ENCODE results near the gene SGK1. TPM values are rescaled to one million over a fixed set of nuclear protein-coding genes. Genes with fewer than 3 reads are reported as not detected.

Gene SGK1
- total RNA-seq, 2 donors from 2014 or later: 9.7 to 13.0 TPM

- no peak overlapping the region for H3K9ac ChIP-seq (ENCODE audit: extremely low read depth, low read length, poor library complexity, severe bottlenecking)
- Mint-ChIP-seq H3K9me3 (no peaks in the 10 kb centered on the region), H3K27ac (no peak overlapping the region), H3K36me3 (ENCODE audit: low read depth) (no peaks in the 10 kb centered on the region), H3K27me3 (ENCODE audit: insufficient read depth) (no peaks in the 10 kb centered on the region), H3K4me3 (no peak overlapping the region), H3K4me1 (no peaks in the 10 kb centered on the region)
- H3K27me3 ChIP-seq (ENCODE audit: control insufficient read depth, insufficient read depth, low read length, poor library complexity, severe bottlenecking): no peaks in the 10 kb centered on the region
- H3K27ac ChIP-seq (ENCODE audit: low read depth, low read length): no peak overlapping the region
- no peak for TF ChIP-seq CTCF (conservative IDR thresholded peaks at IDR 0.05)
- no peaks in the 10 kb centered on the region for H3K36me3 ChIP-seq (ENCODE audit: control insufficient read depth, insufficient read depth, low read length)
- WGBS, 2 experiments (ENCODE audit: insufficient coverage in 1 of 2, insufficient read length in 1 of 2): 92% methylated on average over 3 to 5 of the region's 5 CpGs
- H3K9me3 ChIP-seq (ENCODE audit: control insufficient read depth, low read length): no peaks in the 10 kb centered on the region
- H3K4me1 ChIP-seq (ENCODE audit: control insufficient read depth, insufficient read depth, low read length): no peaks in the 10 kb centered on the region
- H3K4me3 ChIP-seq (ENCODE audit: low read length): no peak overlapping the region
- DNase-seq: no peak
These were observed 68.6 kb downstream of the SGK1 start for GRCh38 chr6:134249239-134249758.

GRCh38 chr6:134247844-134248580 lies 69.9 kb downstream of the SGK1 start:
- Histone ChIP-seq H3K9me3 (ENCODE audit: control insufficient read depth, low read length) (no peaks in the 10 kb centered on the region), H3K4me1 (ENCODE audit: control insufficient read depth, insufficient read depth, low read length) (no peaks in the 10 kb centered on the region), H3K27me3 (ENCODE audit: control insufficient read depth, insufficient read depth, low read length, poor library complexity, severe bottlenecking) (no peaks in the 10 kb centered on the region), H3K27ac (ENCODE audit: low read depth, low read length) (no peak overlapping the region), H3K4me3 (ENCODE audit: low read length) (no peak overlapping the region), H3K9ac (ENCODE audit: extremely low read depth, low read length, poor library complexity, severe bottlenecking) (no peak overlapping the region), H3K36me3 (ENCODE audit: control insufficient read depth, insufficient read depth, low read length) (no peaks in the 10 kb centered on the region)
- WGBS, 2 experiments (ENCODE audit: insufficient coverage in 1 of 2, insufficient read length in 1 of 2): 92% methylated on average over 1 to 4 of the region's 4 CpGs
- no peaks in the 10 kb centered on the region for H3K27me3 Mint-ChIP-seq (ENCODE audit: insufficient read depth)
- no peaks in the 10 kb centered on the region for H3K9me3 Mint-ChIP-seq
- H3K4me3 Mint-ChIP-seq: no peak overlapping the region
- H3K36me3 Mint-ChIP-seq (ENCODE audit: low read depth): no peaks in the 10 kb centered on the region
- no peak overlapping the region for H3K27ac Mint-ChIP-seq
- H3K4me1 Mint-ChIP-seq: no peaks in the 10 kb centered on the region
- no peak for DNase-seq
- TF ChIP-seq CTCF (conservative IDR thresholded peaks at IDR 0.05): no peak

GRCh38 chr6:134247231-134247833 lies 70.6 kb downstream of the SGK1 start:
- WGBS, 2 experiments (ENCODE audit: insufficient coverage in 1 of 2, insufficient read length in 1 of 2): 94 to 95% methylated on average over 4 to 5 of the region's 5 CpGs
- no peak overlapping the region for H3K4me3 Mint-ChIP-seq

More at GRCh38 chr6:134247231-134247833, 70.6 kb downstream of the SGK1 start:
- no peak overlapping the region for H3K4me3 ChIP-seq (ENCODE audit: low read length)
- H3K36me3 Mint-ChIP-seq (ENCODE audit: low read depth): no peaks in the 10 kb centered on the region
- H3K36me3 ChIP-seq (ENCODE audit: control insufficient read depth, insufficient read depth, low read length): no peaks in the 10 kb centered on the region
- no peaks in the 10 kb centered on the region for H3K4me1 ChIP-seq (ENCODE audit: control insufficient read depth, insufficient read depth, low read length)
- no peak for TF ChIP-seq CTCF (conservative IDR thresholded peaks at IDR 0.05)
- DNase-seq: no peak
- no peaks in the 10 kb centered on the region for H3K27me3 ChIP-seq (ENCODE audit: control insufficient read depth, insufficient read depth, low read length, poor library complexity, severe bottlenecking)
- no peak overlapping the region for H3K9ac ChIP-seq (ENCODE audit: extremely low read depth, low read length, poor library complexity, severe bottlenecking)
- H3K27ac Mint-ChIP-seq: no peak overlapping the region
- no peaks in the 10 kb centered on the region for H3K9me3 ChIP-seq (ENCODE audit: control insufficient read depth, low read length)
- H3K4me1 Mint-ChIP-seq: no peaks in the 10 kb centered on the region
- no peaks in the 10 kb centered on the region for H3K9me3 Mint-ChIP-seq
- H3K27ac ChIP-seq (ENCODE audit: low read depth, low read length): no peak overlapping the region
- H3K27me3 Mint-ChIP-seq (ENCODE audit: insufficient read depth): no peaks in the 10 kb centered on the region

Data from endodermal cell (in vitro differentiated cells).